Activated CD4-positive, alpha-beta memory T cell treated with anti-CD3 and anti-CD28 coated beads for 36 hours (primary cell): ENCODE results near the gene PSMA1. TPM values are rescaled to one million over a fixed set of nuclear protein-coding genes. Genes with fewer than 3 reads are reported as not detected.

Source experiments
- CTCF ChIA-PET: fragments of 350-600 bp; sonication (Branson Sonifier 250); formaldehyde crosslinking; loops from one replicate; lab custom pipeline; 2021; ENCODE audit warnings: antibody characterized with exemption, inconsistent platforms; lab: Charles Lee
- POLR2A ChIA-PET: fragments of 350-600 bp; sonication (Branson Sonifier 250); formaldehyde crosslinking; loops from one replicate; lab custom pipeline; 2021; ENCODE audit warnings: antibody characterized with exemption; lab: Charles Lee
- DNase-seq: peaks from one replicate; pipeline ENCODE4 v3.0.0-alpha.2; 2020
- H3K27ac Mint-ChIP-seq: one replicate; pipeline ENCODE4 v1.8.0; 2021; ENCODE audit warnings: mixed read lengths
- H3K27me3 Mint-ChIP-seq: one replicate; pipeline ENCODE4 v1.8.0; 2021; ENCODE audit warnings: mixed read lengths
- H3K36me3 Mint-ChIP-seq: one replicate; pipeline ENCODE4 v1.8.0; 2021; ENCODE audit warnings: mixed read lengths
- H3K4me1 Mint-ChIP-seq: one replicate; pipeline ENCODE4 v1.8.0; 2021; ENCODE audit warnings: low read depth, mixed read lengths
- H3K4me3 Mint-ChIP-seq: one replicate; pipeline ENCODE4 v1.8.0; 2021; ENCODE audit warnings: mild to moderate bottlenecking, mixed read lengths
- H3K9me3 Mint-ChIP-seq: one replicate; pipeline ENCODE4 v1.8.0; 2021; ENCODE audit warnings: mixed read lengths
- intact Hi-C: fragments of 100-400 bp; cut with micrococcal nuclease; formaldehyde crosslinking; loops from one replicate; pipeline ENCODE4 v1.15.1; 2023
- total RNA-seq, 2 experiments: library from RNA; stranded (reverse); gene quantifications; one replicate each; pipeline ENCODE4 v1.2.3, GENCODE V29; 2021

PSMA1 gene
- total RNA-seq, 2 experiments from 2014 or later, result 332 to 339 TPM

- no peak for DNase-seq
- H3K4me1 Mint-ChIP-seq, result no peaks in the 10 kb centered on the region
- no peaks in the 10 kb centered on the region for H3K36me3 Mint-ChIP-seq
- H3K27me3 Mint-ChIP-seq, result no peaks in the 10 kb centered on the region
- no peak overlapping the region for H3K27ac Mint-ChIP-seq
- H3K4me3 Mint-ChIP-seq, result no peak overlapping the region
- H3K9me3 Mint-ChIP-seq, result no peaks in the 10 kb centered on the region
- intact Hi-C loops, result loop anchor here (10.0 kb wide), 1 partner anchor 545 kb away; the partner anchor contains the start of gene CALCB
- POLR2A ChIA-PET, result interaction anchor here (0.8 kb wide), 1 partner anchor 9 kb away, joined by 3 read pairs; the partner anchor contains the start of gene PSMA1
- CTCF ChIA-PET, result interaction anchor here (1.0 to 1.4 kb wide), 2 partner anchors 49 to 378 kb away, joined by 5 to 6 read pairs; no protein-coding TSS in a partner anchor
These were observed 9.1 kb upstream of the PSMA1 start for GRCh38 chr11:14529321-14529720.

GRCh38 chr11:14522801-14523200 lies 2.6 kb upstream of the PSMA1 start:
- POLR2A ChIA-PET, result no interaction called here
- Mint-ChIP-seq H3K9me3 (no peaks in the 10 kb centered on the region), H3K27ac (no peak overlapping the region), H3K27me3 (no peaks in the 10 kb centered on the region), H3K4me3 (no peak overlapping the region), H3K4me1 (peaks cover 20% of the 10 kb centered on the region), H3K36me3 (peaks cover 19% of the 10 kb centered on the region)
- no peak for DNase-seq
- intact Hi-C loops, result loop anchor here (5.0 to 10.0 kb wide), 2 partner anchors 190 to 552 kb away; partner anchors contain the start of gene CALCB
- CTCF ChIA-PET, result interaction anchor here (0.7 to 1.4 kb wide), 4 partner anchors 368 to 491 kb away, joined by 3 to 7 read pairs (median 6); partner anchors contain the start of gene CYP2R1

- ChIA-PET CTCF (interaction anchor here (0.7 to 1.4 kb wide), 2 partner anchors 386 to 492 kb away, joined by 4 to 7 read pairs; no protein-coding TSS in a partner anchor), POLR2A (no interaction called here)
- no peaks in the 10 kb centered on the region for H3K27me3 Mint-ChIP-seq
- H3K4me3 Mint-ChIP-seq, result no peak overlapping the region
- no peak for DNase-seq
- H3K4me1 Mint-ChIP-seq, result peaks cover 25% of the 10 kb centered on the region
- intact Hi-C loops, result loop anchor here (5.0 to 10.0 kb wide), 2 partner anchors 190 to 553 kb away; partner anchors contain the start of gene CALCB
- peaks cover 24% of the 10 kb centered on the region for H3K36me3 Mint-ChIP-seq
- H3K9me3 Mint-ChIP-seq, result no peaks in the 10 kb centered on the region
- H3K27ac Mint-ChIP-seq, result no peak overlapping the region
These were observed 2.1 kb upstream of the PSMA1 start for GRCh38 chr11:14522245-14522644.

- H3K4me1 Mint-ChIP-seq, result peaks cover 28% of the 10 kb centered on the region
- POLR2A ChIA-PET, result interaction anchor here (0.6 to 2.3 kb wide), 12 partner anchors 9 to 387 kb away, joined by 3 to 24 read pairs (median 3); partner anchors contain the start of genes COPB1 and CYP2R1
- intact Hi-C loops, result loop anchor here (1.0 to 10.0 kb wide), 9 partner anchors 16 to 554 kb away; partner anchors contain the start of gene CALCB
These were observed 563 bp upstream of the PSMA1 start for GRCh38 chr11:14520747-14521151.

DNA sequence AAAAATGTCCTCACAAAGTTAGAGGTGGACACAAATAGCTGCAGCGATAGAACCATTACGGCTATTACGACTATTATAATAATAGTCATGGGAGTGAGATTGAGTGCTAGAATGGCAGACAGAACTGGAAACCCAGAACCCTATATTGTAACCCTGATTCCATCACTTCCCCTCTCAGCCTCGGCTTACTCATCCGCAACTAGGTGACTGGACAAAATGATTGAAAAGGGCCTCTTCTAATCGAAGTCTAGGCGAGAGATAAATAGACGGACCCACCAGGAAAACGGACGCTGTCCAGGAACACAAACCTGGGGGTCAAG lies 629 bp downstream of the PSMA1 start:
- Mint-ChIP-seq H3K27ac (peak overlapping the region; percentile 97), H3K4me1 (peaks cover 30% of the 10 kb centered on the region), H3K36me3 (peaks cover 29% of the 10 kb centered on the region), H3K4me3 (peak overlapping the region; percentile 96), H3K9me3 (no peaks in the 10 kb centered on the region), H3K27me3 (no peaks in the 10 kb centered on the region)
- DNase-seq, result peak; percentile 58
- intact Hi-C loops, result loop anchor here (5.0 kb wide), 1 partner anchor 52 kb away; no protein-coding TSS in a partner anchor
- CTCF ChIA-PET, result interaction anchor here (0.6 to 1.2 kb wide), 7 partner anchors 21 to 455 kb away, joined by 3 to 4 read pairs (median 3); no protein-coding TSS in a partner anchor
- POLR2A ChIA-PET, result interaction anchor here (1.1 to 2.3 kb wide), 7 partner anchors 19 to 372 kb away, joined by 3 to 24 read pairs (median 5); partner anchors contain the start of genes COPB1 and CYP2R1

More at GRCh38 chr11:14520747-14521151, 563 bp upstream of the PSMA1 start:
- H3K4me3 Mint-ChIP-seq, result peak overlapping the region; percentile 96
- H3K27me3 Mint-ChIP-seq, result no peaks in the 10 kb centered on the region
- CTCF ChIA-PET, result interaction anchor here (0.6 to 1.4 kb wide), 10 partner anchors 18 to 454 kb away, joined by 3 to 12 read pairs (median 3); partner anchors contain the start of gene CYP2R1
- DNase-seq, result no peak
- H3K36me3 Mint-ChIP-seq, result peaks cover 27% of the 10 kb centered on the region
- H3K27ac Mint-ChIP-seq, result peak overlapping the region; percentile 97
- H3K9me3 Mint-ChIP-seq, result no peaks in the 10 kb centered on the region

DNA sequence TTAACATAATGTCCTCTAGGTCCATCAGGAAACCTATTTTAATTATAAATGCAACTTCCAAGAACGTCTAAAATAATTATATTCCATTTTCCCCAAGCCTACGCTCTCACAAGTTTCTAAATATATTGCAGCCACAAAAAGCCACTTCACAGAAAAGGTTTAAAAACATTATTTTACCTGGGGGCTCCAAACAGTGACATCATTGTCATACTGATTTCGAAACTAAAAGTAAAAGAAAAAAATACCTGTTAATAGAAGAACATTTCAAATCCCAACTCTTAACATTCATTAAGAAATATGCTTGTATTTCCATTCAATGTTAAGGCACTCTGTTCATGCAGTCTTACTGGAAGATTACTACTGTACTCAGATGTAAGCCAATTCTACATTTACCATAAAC lies 1.4 kb downstream of the PSMA1 start:
- peak overlapping the region; percentile 96 for H3K4me3 Mint-ChIP-seq
- intact Hi-C loops, result loop anchor here (5.0 kb wide), 1 partner anchor 52 kb away; no protein-coding TSS in a partner anchor
- H3K27me3 Mint-ChIP-seq, result no peaks in the 10 kb centered on the region
- H3K27ac Mint-ChIP-seq, result peak overlapping the region; percentile 97
- peaks cover 31% of the 10 kb centered on the region for H3K4me1 Mint-ChIP-seq
- ChIA-PET POLR2A (interaction anchor here (1.4 to 2.3 kb wide), 3 partner anchors 18 to 373 kb away, joined by 4 to 24 read pairs (median 22); partner anchors contain the start of genes COPB1 and CYP2R1), CTCF (interaction anchor here (0.6 to 1.2 kb wide), 3 partner anchors 20 to 389 kb away, joined by 3 to 4 read pairs (median 3); no protein-coding TSS in a partner anchor)
- H3K36me3 Mint-ChIP-seq, result peaks cover 34% of the 10 kb centered on the region
- H3K9me3 Mint-ChIP-seq, result no peaks in the 10 kb centered on the region
- DNase-seq, result no peak

GRCh38 chr11:14513800-14514199 lies 6.4 kb downstream of the PSMA1 start:
- no peaks in the 10 kb centered on the region for H3K27me3 Mint-ChIP-seq
- no peak overlapping the region for H3K27ac Mint-ChIP-seq
- peaks cover 49% of the 10 kb centered on the region for H3K36me3 Mint-ChIP-seq
- no peak for DNase-seq
- intact Hi-C loops, result no loop called here
- no peaks in the 10 kb centered on the region for H3K9me3 Mint-ChIP-seq
- no peak overlapping the region for H3K4me3 Mint-ChIP-seq
- CTCF ChIA-PET, result no interaction called here
- POLR2A ChIA-PET, result no interaction called here
- peaks cover 25% of the 10 kb centered on the region for H3K4me1 Mint-ChIP-seq

DNA sequence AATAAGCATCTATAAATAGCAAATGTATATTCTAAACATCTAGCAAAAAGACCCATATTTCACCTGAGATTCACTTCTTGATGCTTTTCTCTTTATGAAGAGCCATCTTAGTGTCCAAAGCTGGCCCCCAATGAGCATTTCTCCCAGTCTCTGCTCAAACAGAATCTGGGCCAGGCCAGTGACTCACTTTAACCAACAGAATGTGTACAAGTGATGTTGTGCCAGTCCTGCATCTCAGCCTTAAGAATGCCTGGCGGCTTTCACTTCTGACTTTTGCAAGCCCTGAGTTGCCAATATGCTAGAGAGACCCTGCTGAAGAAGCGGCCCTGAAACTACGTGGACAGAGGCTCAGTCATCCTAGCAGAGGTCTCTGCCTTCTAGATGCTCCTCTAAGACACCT lies 13.7 kb downstream of the PSMA1 start:
- no peaks in the 10 kb centered on the region for H3K9me3 Mint-ChIP-seq
- ChIA-PET CTCF (interaction anchor here (1.4 kb wide), 1 partner anchor 401 kb away, joined by 4 read pairs; no protein-coding TSS in a partner anchor), POLR2A (no interaction called here)
- peak overlapping the region; percentile 31 for H3K27ac Mint-ChIP-seq
- peaks cover 53% of the 10 kb centered on the region for H3K36me3 Mint-ChIP-seq
- DNase-seq, result no peak
- intact Hi-C loops, result no loop called here
- H3K4me1 Mint-ChIP-seq, result peaks cover 4% of the 10 kb centered on the region
- no peaks in the 10 kb centered on the region for H3K27me3 Mint-ChIP-seq
- H3K4me3 Mint-ChIP-seq, result no peak overlapping the region

DNA sequence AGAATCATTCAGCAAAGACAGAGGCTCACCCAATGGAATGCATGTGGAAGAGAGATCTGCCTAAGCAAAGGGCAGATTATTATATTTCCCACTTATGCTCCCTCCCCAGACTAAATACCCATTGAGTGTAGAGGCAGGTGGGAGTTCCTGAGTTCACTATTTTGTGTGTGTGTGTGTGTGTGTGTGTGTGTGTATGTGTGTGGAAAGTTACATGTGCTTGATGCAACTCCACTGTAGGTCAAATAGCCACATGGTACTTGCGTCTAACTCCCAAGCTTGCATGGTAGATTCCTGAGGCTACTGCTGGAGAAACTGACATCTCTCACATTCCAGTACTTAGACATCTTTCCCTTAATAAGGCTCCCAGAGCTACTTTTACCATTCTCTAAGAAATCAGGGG lies 17.2 kb downstream of the PSMA1 start:
- ChIA-PET CTCF (no interaction called here), POLR2A (interaction anchor here (1.4 to 4.8 kb wide), 3 partner anchors 10 to 17 kb away, joined by 4 to 24 read pairs (median 6); partner anchors contain the start of gene PSMA1)
- intact Hi-C loops, result loop anchor here (5.0 kb wide), 1 partner anchor 146 kb away; the partner anchor contains the start of gene RRAS2
- Mint-ChIP-seq H3K9me3 (no peaks in the 10 kb centered on the region), H3K27me3 (no peaks in the 10 kb centered on the region), H3K27ac (no peak overlapping the region), H3K4me3 (no peak overlapping the region), H3K4me1 (peaks cover 16% of the 10 kb centered on the region), H3K36me3 (peaks cover 35% of the 10 kb centered on the region)
- DNase-seq, result no peak

DNA sequence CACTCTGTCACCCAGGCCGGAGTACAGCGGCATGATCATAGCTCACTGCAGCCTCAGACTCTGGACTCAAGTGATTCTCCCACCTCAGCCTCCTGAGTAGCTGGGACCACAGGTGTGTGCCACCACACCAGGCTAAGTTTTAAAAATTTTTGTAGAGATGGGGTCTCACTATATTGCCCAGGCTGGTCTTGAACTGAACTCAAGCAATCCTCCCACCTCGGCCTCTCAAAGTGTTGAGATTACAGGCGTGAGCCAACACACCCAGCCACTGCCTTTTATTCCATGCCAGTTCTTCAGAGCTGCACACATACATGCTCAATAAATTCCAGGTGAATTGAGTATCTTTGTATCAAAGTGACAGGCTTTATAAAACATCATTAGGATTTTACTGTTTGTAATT lies 18.1 kb downstream of the PSMA1 start:
- Mint-ChIP-seq H3K4me1 (peaks cover 26% of the 10 kb centered on the region), H3K36me3 (peaks cover 37% of the 10 kb centered on the region), H3K27ac (no peak overlapping the region), H3K27me3 (no peaks in the 10 kb centered on the region), H3K4me3 (no peak overlapping the region), H3K9me3 (no peaks in the 10 kb centered on the region)
- CTCF ChIA-PET, result no interaction called here
- intact Hi-C loops, result loop anchor here (5.0 kb wide), 1 partner anchor 145 kb away; the partner anchor contains the start of gene RRAS2
- no peak for DNase-seq
- POLR2A ChIA-PET, result interaction anchor here (1.4 to 4.8 kb wide), 2 partner anchors 14 to 18 kb away, joined by 6 to 24 read pairs; partner anchors contain the start of gene PSMA1

GRCh38 chr11:14500181-14500651 lies 20.0 kb downstream of the PSMA1 start:
- no peaks in the 10 kb centered on the region for H3K9me3 Mint-ChIP-seq
- CTCF ChIA-PET, result interaction anchor here (0.7 to 1.8 kb wide), 4 partner anchors 45 to 407 kb away, joined by 3 to 10 read pairs (median 6); no protein-coding TSS in a partner anchor
- peak overlapping the region; percentile 97 for H3K27ac Mint-ChIP-seq
- no peaks in the 10 kb centered on the region for H3K27me3 Mint-ChIP-seq
- POLR2A ChIA-PET, result interaction anchor here (0.7 to 4.8 kb wide), 9 partner anchors 10 to 392 kb away, joined by 3 to 24 read pairs (median 3); partner anchors contain the start of genes CYP2R1 and PSMA1
- peaks cover 37% of the 10 kb centered on the region for H3K4me1 Mint-ChIP-seq
- peaks cover 33% of the 10 kb centered on the region for H3K36me3 Mint-ChIP-seq
- intact Hi-C loops, result loop anchor here (1.0 to 5.0 kb wide), 4 partner anchors 20 to 404 kb away; partner anchors contain the start of genes PSMA1 and RRAS2
- DNase-seq, result peak; percentile 67
- peak overlapping the region; percentile 96 for H3K4me3 Mint-ChIP-seq
